Sigmoid colon (tissue), 4 donors: ENCODE measurements around the gene PIWIL4.

ENCODE experiments used
- CTCF ChIP-seq, 4 experiments: fragments of 450-650 bp in 3 of 4; fragments of 200-600 bp in 1 of 4; IDR thresholded peaks; one replicate each; pipeline ENCODE4 v1.5.1; 2016 to 2019; ENCODE audit warnings: antibody characterized with exemption in 4 of 4, mild to moderate bottlenecking in 3 of 4, moderate library complexity in 2 of 4
- EP300 ChIP-seq, 4 donors: sonication (generic); formaldehyde crosslinking; IDR thresholded peaks; one replicate each; pipeline ENCODE4 v1.6.1; 2017; ENCODE audit warnings: antibody characterized with exemption in 4 of 4
- POLR2A ChIP-seq, 2 donors: fragments of 450-650 bp; IDR thresholded peaks; one replicate each; pipeline ENCODE4 v1.6.1; 2016; ENCODE audit warnings: antibody characterized with exemption in 2 of 2, mild to moderate bottlenecking in 2 of 2, moderate library complexity in 2 of 2

- TF ChIP-seq CTCF (IDR thresholded peaks at IDR 0.05) (no peak), EP300 (IDR thresholded peaks at IDR 0.05) (no peak), POLR2A (IDR thresholded peaks at IDR 0.05) (no peak)
Measured at GRCh38 chr11:94557421-94557820, 9.7 kb upstream of the PIWIL4 start.
